NCI-H1105 treated with DMSO at 0.1 percent for 48 hours (cell line): ENCODE data around the gene MRPL50.

Experiments used
- DNase-seq: peaks from one replicate; lab custom pipeline; 2025; lab: John Stamatoyannopoulos, UW

MRPL50 gene

DNA sequence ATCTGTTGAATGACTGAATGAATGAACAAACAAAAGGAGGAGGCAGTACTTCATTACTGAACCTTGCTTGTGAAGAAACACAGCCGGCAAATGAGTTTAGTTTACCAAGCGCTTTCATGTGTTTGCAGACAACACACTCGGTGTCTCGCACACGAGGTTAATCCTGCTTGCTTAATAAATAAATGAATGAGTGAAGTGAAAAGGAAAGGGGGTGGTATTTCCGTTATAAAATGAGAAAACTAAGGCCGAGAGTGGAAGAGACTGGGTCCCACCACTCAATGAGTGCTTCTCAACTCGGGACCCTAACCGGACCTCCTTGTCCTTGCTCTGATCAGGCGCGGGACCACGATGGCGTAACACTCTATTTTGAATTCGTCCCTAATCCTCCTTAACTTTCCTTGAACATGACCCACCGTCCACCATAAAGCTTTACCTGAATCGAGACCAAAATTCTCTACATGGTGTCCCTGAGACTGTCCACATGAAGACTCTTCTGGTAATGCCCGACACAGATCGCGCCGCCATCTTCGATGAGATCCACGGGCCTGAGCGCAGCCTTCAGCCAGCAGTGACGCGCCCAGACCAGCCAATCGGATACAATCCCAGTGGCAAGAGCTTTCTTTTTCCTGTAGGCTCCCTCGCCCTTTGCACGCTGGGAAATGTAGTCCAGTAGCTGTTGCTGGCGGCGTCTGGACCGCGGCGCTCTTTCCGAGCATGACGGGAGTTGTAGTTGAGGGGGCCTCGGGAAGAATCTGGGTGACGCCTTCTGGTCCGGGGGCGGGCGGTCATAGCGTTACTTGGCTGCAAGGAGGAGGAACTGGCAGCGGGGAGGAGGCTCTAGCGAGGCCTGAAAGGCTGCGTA is at the start of gene MRPL50, which contains the start of gene ZNF189:
TSS of gene MRPL50 (minus strand) at position 551 of the 862 bp plus-strand sequence. CDS start at position 525, 26 bp downstream.
TSS of gene ZNF189 (plus strand) at position 784 of the 862 bp plus-strand sequence. CDS start 306 bp downstream, outside the sequence.
- peak; percentile 97 for DNase-seq

DNA sequence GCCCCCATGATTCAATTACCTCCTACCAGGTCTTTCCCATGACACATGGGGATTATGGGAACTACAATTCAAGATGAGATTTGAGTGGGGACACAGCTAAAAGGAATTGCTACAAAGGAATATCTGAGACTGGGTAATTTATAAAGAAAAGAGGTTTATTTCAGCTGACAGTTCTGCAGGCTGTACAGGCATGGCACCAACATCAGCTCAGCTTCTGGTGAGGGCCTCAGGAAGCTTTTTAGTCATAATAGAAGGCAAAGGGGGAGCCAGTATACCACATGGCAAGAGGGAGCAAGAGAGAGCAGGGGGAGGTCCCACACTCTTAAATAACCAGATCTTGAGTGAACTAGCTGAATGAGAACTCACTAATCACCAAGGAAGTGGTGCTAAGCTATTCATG is 48.3 kb upstream of the MRPL50 start:
- no peak for DNase-seq

DNA sequence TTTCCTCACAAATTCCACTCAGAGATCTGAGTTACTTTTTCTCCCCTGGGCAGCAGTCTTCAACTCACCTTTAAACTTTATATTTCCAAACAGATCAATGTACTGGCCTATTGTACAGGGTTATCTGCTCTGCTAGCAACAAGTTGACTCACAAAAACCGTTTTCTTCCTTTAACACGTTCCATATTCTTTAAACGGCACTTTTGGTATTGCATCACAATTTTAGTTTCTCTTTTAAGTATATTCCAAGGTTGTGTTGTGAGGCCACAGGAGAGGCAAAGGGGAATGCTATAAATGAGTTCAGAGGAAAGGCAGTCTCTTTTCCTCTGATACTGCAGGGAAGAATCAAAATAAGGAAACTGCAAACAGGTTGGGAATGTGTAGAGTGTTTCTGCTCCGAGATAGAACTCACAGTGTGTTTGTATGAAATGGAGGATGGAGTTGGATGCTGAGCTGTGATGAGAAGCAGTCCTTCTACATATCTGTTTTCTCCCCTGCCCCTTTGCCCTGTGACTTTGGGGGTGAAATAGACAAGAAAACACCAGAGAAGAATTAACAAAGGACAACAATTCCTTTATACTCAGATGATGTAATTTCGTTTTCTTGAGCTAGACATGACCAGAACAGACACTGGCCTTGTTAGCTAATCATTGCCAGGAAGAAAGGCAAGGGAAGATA is 47.1 kb upstream of the MRPL50 start:
- no peak for DNase-seq

DNA sequence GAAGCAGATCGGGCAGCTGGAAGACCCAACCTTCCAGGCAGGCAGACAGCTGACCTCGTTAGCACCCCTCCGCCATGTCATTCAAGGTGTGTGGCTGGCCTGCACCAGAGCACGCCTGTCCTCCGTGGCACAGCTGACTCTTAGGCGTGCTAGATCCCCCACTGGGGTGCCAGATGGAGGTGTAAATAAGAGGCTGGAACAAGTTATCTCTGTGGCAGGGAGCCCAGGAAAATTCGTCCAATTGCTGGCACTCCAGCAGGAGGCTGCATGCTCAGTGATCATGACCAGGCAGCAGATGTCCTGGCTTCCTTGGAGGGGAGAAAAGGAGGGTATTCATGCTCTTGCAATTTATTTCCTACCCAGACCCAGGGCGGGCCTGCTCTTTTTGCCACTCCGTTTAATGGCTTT is 45.0 kb upstream of the MRPL50 start:
- peak; percentile 64 for DNase-seq

DNA sequence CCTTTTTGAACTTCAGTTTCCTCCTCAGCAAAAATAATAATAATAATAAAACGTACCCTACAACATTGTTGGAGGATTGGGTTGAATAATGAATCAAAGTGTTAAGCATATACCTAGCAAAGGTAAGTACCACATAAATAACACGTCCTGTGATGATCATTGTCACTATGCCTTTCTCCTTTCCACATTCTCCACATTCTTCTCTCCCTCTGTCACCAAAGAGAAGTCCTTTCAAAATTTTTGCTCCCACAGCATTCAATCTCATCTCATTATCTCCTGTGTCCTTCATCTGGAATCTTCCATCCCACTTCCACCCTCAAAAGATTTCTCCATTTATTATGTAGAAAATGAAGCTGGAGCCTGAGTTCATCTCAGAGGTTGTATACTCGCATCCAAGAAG is 44.3 kb upstream of the MRPL50 start:
- DNase-seq: no peak

DNA sequence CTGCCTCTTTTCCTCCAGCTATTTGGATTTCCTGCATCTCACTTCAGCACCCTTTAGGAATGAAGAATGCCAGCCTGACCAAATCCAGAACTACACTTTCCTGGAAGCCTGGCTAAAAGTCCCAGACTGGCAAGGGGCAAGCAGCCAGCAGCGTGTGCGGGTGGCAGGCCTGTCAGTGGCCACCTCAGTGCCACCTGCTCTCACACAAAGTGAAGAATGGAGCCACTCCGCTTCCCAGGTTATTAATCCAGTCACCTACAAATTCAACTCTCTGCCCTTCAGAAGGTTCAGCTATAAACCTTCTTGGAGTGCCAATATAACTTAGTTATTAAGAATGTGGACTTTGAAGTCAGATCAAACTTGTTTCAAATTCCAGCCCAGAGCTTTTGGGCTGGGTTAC is 43.9 kb upstream of the MRPL50 start:
- DNase-seq: no peak

DNA sequence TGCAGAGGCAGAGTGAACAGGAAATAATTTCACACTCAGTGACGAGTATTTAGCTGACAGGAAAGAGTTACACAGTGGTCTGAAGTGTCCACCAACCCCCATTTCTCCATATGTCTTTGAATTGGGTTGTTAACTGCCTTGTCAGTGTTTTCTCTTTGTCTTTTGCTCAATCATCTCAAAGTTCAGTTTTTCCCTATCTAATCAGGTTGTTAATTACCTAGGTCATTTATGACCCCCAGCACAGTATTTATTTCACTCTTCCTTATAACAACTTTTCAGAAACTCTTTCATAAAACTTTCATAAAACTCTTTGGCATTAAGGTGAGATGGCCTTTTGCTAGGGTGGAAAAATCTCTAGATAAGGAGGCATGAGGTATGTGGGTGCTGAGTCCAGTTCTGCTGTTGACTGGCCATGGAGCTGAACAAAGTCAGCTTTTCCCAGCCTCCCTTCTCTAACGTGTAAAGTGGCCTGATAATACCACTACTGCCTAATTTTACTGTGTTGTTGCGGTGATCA is 42.4 kb upstream of the MRPL50 start:
- no peak for DNase-seq

DNA sequence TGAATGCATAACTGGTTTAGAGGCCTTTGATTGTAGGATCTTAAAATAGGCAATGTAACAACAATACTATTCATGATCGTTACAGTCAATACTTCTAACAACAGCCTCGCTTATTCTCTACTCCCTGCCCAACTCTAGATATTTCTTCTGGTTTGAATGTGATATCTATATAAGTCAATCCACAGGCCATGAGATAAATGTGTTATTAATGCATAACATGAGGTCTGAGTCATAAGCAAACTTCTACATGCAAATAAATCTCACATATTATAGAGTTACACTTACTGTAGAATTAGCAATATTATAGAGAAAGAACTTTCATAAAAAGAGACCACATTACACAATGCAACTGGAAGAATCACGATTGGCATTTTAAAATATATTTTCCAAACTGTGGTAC is 40.1 kb upstream of the MRPL50 start:
- DNase-seq: no peak

DNA sequence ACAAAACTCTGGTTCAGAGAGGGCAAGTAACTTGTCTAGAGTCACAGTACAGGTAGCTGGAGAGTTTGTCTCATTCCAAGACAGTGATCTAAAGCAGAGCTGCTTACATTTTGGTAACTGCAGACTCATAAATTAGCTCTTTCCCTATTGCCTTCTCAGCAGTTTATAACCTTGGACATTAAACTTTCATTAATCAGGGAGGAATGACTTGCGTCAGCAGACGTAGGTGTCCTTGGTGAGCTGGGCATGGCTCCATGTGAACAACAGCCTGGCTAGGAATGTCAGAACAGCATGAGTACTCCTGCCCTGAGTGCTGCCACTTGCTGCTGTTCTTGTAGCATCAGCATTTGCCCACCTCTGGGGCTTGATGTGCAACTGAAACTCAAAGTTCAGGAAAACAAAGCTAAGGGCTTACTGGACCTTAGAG is 39.4 kb upstream of the MRPL50 start:
- DNase-seq: no peak

DNA sequence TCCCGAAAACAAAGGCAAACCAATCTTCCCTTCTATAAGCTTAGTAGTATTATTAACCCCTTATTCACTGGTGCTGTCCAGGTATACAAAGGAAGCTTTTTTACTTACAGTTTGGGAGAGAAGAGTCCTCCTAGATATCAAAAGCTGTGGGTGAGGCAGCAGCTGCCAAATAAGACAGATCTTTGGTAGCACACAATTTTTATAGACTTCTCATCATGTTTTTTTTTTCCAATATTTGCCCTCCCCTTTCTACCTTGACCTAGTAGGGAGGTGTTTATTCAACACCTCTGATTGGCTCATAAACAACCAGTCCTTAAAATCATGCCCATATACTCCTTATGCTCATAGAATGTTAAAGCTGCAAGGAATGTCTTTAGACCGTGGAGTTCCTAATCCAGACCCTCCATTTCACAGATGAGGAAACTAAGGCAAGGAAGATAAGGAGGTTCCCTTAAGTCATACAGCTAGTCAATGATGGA is 37.2 kb upstream of the MRPL50 start, which contains the start of gene ALDOB:
TSS of gene ALDOB (minus strand) at position 174 of the 479 bp plus-strand sequence. CDS start 4,887 bp downstream, outside the sequence.
- no peak for DNase-seq

DNA sequence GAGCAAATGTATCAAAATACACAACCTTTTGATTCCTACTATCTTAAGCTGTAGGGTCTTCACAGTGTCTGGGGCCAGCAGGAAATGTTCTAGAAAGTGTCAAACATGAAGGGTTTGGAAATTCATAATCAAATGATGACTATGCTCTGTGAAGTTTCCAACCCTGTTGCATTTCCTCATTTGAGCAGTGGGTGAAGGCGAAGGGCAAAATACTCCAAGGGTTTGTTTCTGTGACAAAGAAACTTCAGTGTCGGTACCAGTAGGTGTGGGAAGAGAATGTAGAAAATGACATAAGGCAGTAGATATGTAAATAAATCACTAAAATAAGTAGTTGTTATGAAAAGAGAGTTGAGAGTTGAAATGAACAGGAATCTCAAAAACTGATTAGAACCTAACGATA is 36.6 kb upstream of the MRPL50 start:
- DNase-seq: no peak

DNA sequence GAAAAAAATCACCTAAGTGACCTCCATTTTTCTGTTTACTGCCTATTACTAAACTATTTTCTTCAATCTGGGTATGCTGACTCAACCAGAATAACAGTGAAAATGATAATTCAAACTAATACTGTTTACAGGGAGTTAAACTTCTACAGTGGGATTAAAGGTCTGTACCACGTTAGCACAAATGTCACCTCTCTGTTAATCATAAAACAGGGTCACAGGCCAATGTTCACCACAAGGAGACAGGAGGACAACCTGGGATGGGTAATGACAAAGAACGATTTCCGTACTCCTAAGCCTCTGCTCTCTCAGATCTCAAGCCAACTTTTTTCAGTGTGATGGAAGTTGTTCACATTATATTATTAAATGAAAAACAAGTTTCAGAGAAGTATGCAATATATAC is 34.8 kb upstream of the MRPL50 start:
- no peak for DNase-seq

DNA sequence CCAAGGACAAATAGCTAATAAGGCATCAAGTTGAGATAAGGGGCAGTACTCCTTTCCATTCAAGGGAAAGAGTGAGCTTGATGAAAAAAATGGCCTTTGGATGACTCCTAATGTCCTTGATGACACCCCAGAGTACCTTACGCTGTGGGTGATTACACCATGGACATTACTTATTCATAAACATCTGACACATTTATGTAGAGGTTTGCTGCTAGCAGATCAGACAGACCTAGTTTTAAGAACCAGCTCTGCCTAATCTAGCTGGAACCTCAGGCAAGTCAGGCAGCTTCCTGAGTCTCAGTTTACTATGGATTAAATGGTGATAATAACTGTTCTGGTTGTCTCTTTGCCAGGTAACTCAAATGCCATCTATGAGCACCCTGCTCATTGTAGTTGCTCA is 34.3 kb upstream of the MRPL50 start:
- DNase-seq: no peak

DNA sequence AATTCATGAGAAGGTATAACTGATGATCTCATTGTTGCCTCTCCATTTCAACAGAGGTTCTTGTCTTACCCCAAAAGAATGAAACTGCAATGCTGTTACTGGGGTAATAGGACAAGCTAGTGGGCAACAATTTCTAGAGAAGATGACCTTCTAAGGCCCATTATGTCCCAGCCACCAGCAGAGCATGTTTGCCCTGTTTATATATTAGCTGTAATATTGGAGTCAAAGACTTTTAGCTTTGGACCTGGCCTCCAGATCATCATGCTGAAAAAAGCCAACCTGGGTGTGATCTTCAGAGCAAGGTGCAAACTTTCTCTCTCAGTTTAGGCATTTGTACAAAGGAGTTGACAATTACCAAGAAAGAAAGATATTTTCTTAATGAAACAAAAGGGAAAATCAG is 33.8 kb upstream of the MRPL50 start:
- DNase-seq: no peak

DNA sequence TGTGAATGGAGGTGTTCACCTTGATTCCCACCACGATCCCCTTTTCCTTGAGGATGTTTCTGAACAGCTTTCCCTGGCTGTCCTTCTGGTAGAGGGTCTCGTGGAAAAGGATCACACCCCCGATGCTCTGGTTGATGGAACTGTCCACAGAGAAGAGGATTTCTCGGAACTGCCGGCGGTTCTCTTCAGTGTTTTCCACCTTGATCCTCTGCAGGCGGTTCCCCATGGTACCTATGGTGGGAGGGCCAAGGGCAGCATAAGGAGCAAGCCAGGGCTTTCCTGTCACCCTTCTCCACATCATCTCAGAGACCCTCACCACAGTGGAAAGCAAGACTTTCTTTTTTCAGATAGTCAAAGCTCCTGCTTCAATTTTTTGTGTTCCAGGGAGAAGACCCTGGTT is 31.3 kb upstream of the MRPL50 start:
- DNase-seq: no peak

DNA sequence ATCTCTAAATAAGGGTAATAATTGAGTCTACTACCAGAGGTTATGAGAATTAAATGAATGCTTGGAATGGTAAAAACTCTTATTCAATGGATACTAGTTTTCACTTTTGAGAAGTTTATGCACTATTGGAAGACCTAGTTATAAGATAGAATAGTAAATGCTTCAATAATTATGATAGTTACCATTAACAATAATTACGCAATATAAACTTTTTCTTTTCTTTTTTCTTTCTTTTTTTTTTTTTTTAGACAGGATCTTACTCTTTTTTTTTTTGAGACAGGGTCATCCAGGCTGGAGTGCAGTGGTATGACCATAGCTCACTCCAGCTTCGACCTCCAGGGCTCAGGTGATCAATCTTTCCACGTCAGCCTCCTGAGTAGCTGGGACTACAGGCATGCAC is 30.5 kb upstream of the MRPL50 start:
- no peak for DNase-seq

DNA sequence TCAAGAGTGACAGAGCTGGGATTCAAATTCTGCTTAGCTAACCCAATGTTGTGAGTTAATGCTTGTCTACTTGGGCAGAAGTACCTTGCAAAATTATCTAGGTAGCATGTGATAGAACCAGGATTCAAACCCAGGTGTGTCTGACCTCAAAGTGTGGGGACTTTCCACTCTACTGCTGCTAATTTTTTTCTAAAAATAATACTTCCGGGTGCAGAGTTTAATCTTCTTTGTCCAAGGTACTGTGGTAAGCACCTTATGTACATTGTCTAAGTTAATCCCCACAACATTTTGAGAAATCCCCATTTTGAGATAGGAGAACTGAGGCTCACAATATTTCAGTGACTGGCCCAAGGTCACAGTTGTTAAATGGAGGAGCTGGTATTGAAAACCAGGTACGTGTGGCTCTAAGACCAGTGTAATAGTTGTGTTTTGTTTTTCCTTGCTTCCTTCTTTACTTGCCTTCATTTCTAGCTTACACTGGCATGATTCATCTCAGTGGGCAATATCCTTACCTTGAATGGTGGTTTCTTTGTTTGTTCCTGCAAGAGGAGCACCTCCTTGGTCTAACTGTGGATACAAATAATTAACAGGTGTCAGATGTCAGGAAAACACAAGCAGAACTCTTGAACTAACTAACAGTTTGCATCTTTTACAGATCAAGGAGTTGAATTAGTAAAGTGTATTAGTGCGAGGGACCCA is 29.7 kb upstream of the MRPL50 start:
- no peak for DNase-seq

DNA sequence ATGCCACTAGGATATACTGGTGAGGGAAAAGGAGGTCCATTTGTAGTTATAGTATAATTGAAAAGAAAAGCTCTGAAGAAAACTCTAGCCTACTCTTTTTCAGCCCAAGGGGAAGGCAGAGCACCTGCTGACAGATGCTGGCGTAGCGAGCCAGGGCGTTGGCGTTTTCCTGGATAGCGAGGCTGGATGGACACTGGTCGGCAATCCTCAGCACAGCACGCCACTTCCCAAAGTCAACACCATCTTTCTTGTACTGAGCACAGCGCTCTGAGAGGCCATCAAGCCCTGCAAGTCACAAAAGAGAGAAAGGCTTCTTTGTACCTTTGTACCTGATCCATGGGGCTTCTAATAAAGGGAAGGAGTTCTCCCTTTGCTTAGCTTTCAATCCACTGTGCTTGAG is 28.9 kb upstream of the MRPL50 start:
- DNase-seq: no peak

DNA sequence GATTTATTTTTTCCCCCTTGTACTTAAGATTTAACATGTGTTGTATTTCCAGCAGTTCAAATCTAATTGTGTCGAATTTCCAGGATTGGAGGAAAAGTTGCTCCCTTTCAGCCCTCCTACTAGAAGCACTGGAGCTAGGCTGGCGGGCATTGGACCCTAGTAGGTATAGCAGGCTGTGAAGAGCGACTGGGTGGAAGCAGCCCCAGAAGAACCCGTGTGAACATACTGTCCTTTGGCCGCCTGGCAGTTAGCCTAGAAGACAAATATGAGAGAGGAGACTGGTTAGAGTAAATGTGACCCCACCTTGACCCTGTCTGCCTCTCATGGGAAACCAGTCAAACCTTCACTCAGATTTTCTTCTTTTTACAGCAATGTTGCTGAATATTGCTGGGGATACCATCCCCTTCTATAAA is 23.2 kb upstream of the MRPL50 start:
- no peak for DNase-seq

DNA sequence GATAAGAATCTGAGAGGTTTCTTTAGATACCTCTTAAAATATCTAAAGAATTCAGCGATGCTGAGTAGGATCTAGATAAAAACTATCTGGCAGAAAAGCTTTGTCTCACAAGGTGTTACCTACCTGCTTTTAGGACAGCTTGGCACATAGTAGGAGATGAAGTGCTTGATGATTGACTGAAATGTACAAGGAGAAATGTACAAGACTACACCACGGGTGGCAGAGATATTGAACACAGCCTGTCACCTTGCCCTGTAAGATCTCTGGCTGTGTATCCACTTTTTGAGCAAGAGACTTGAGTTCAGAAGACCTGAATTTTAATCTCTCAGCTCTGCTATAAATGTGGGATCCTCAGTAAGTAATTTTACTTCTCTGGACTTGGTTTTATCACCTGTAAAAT is 21.4 kb upstream of the MRPL50 start:
- DNase-seq: no peak

DNA sequence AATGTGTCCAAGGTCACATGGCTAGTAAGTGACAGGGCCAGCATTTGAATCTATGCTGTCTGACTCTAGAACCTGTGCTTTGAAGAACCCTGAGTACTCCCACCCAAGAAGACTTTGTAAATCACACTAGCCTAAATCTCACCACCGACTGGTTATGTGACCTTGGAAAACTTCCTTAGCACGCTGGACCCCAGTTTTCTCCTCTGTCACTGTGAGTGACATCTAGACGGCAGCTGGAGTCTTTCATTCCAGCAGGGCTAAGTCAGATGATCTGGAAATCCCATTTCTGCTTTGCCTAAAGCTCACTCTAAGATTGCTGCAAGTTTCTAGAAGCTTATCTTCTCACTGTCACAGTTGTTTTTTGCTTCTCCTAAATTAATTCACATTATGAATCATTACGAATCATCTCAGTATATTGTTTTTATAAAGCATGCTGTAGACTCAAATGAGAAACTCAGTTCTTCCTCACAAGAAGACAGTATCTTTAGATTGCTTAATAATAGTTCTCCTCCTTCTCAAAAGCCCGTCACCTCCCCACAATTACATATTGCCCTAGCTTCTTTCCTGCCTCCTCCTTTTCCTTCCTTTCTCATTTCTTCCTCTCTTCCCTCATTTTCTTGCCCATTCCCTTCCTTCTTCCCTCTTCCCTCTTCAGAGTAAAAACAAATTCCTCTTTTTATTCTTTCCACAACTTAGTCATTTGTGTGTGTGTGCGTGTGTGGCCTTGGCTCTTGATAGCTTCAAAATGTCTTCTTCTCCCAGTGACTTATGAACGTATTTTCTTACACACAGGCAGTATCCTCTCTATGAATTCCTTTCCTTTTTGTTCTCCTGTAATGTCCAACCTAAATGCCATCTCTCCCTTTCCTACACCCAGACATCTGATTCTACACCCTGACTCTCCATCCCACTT is 20.4 kb upstream of the MRPL50 start:
- no peak for DNase-seq
